HepG2 (cell line): Measurements from ENCODE around the gene HES1. TPM values are rescaled to one million over a fixed set of nuclear protein-coding genes. Genes with fewer than 3 reads are reported as not detected.

Source experiments
- DMTF1 ChIP-seq: sonication (generic); formaldehyde crosslinking; IDR thresholded peaks from 2 replicates; pipeline ENCODE4 v1.4.0; 2020; ENCODE audit warnings: mild to moderate bottlenecking, missing genetic modification reagents
- FOXA3 ChIP-seq: IDR thresholded peaks from 2 replicates; pipeline ENCODE4 v1.6.1; 2016; ENCODE audit warnings: missing genetic modification reagents, missing compliant biosample characterization
- HNF4A ChIP-seq: sonication (generic); formaldehyde crosslinking; IDR thresholded peaks from 2 replicates; pipeline ENCODE4 v1.4.0; 2020; ENCODE audit warnings: missing genetic modification reagents
- RBFOX2 ChIP-seq: fragments of 200-400 bp; formaldehyde crosslinking; IDR thresholded peaks from 2 replicates; pipeline ENCODE4 v1.6.1; 2017; ENCODE audit warnings: low read depth, mild to moderate bottlenecking, low read length
- RNF2 ChIP-seq: fragments of 450-650 bp; conservative IDR thresholded peaks from 2 replicates; pipeline ENCODE4 v1.6.1; 2016; ENCODE audit warnings: low read depth
- ZNF619 ChIP-seq: sonication (generic); formaldehyde crosslinking; IDR thresholded peaks from 2 replicates; pipeline ENCODE4 v1.4.0; 2020; ENCODE audit warnings: mild to moderate bottlenecking, missing genetic modification reagents
- ZNF746 ChIP-seq: sonication (generic); formaldehyde crosslinking; IDR thresholded peaks from 2 replicates; pipeline ENCODE4 v1.8.0; 2022; ENCODE audit warnings: mild to moderate bottlenecking, missing genetic modification reagents
- ZXDC ChIP-seq: sonication (generic); formaldehyde crosslinking; IDR thresholded peaks from 2 replicates; pipeline ENCODE4 v1.5.0; 2020; ENCODE audit warnings: mild to moderate bottlenecking, missing genetic modification reagents
- polyA plus RNA-seq, 8 experiments: library from polyadenylated mRNA; depleted of rRNA in 3 of 8; stranded (reverse) in 7 of 8; unstranded in 1 of 8; fragments of >200 nt; fragmentation: Illumina TruSeq in 4 of 8; extraction: Trizol in 4 of 8; gene quantifications; 2 replicates each; pipeline versions ENCODE4 v1.2.1 to v1.2.3, GENCODE V29; 2011 to 2016; ENCODE audit warnings: low read depth in 4 of 8, missing spikeins in 1 of 8, mixed read lengths in 1 of 8; ENCODE audit not compliant: insufficient read depth in 1 of 8
- total RNA-seq, 5 experiments: library from RNA; depleted of rRNA; stranded (reverse); fragments of >200 nt; fragmentation: Illumina TruSeq; extraction: Trizol; gene quantifications; 2 replicates each; pipeline ENCODE4 v1.2.3, GENCODE V29; 2016; ENCODE audit warnings: low read depth in 1 of 5
- TF ChIP-seq, protein P1 (sequence below): sonication (generic); formaldehyde crosslinking; IDR thresholded peaks from 2 replicates; pipeline ENCODE4 v1.4.0; 2020; ENCODE audit warnings: missing genetic modification reagents
- TF ChIP-seq, protein P2 (sequence below): sonication (generic); formaldehyde crosslinking; IDR thresholded peaks from 2 replicates; pipeline ENCODE4 v1.4.0; 2020; ENCODE audit warnings: missing genetic modification reagents

Gene HES1
- total and polyA plus RNA-seq, 2 of the 13 experiments (the other 11 are each of a cell fraction or from before 2014, with no cell fraction given) = 15.4 to 19.8 TPM

DNA sequence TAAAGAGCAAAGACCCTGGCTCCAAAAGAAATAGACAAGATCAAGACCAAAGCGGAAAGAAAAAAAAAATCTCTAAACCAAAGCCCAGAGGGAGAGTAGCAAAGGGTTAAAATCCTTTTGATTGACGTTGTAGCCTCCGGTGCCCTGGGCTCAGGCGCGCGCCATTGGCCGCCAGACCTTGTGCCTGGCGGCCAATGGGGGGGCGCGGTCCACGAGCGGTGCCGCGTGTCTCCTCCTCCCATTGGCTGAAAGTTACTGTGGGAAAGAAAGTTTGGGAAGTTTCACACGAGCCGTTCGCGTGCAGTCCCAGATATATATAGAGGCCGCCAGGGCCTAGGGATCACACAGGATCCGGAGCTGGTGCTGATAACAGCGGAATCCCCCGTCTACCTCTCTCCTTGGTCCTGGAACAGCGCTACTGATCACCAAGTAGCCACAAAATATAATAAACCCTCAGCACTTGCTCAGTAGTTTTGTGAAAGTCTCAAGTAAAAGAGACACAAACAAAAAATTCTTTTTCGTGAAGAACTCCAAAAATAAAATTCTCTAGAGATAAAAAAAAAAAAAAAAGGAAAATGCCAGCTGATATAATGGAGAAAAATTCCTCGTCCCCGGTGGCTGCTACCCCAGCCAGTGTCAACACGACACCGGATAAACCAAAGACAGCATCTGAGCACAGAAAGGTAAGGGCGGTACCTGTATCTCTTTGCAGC lies at the start of gene HES1 (continued):
- TF ChIP-seq DMTF1 (CRISPR knock-in tag) (no peak), FOXA3 (CRISPR knock-in tag) (peak; percentile 51; the same call in 1 of the 2 replicates), HNF4A (CRISPR knock-in tag) (peak; percentile 13; the same call in 1 of the 2 replicates), ZNF746 (peak; percentile 78), ZXDC (no peak), RBFOX2 (peak; percentile 73; the same call in 1 of the 2 replicates), ZNF619 (no peak), RNF2 (0 out of 2 replicates have a peak, but pooled peaks have one; percentile 52)
- TF ChIP-seq, protein P1, sequence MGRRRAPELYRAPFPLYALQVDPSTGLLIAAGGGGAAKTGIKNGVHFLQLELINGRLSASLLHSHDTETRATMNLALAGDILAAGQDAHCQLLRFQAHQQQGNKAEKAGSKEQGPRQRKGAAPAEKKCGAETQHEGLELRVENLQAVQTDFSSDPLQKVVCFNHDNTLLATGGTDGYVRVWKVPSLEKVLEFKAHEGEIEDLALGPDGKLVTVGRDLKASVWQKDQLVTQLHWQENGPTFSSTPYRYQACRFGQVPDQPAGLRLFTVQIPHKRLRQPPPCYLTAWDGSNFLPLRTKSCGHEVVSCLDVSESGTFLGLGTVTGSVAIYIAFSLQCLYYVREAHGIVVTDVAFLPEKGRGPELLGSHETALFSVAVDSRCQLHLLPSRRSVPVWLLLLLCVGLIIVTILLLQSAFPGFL (CRISPR knock-in tag) = no peak
- TF ChIP-seq, protein P2, sequence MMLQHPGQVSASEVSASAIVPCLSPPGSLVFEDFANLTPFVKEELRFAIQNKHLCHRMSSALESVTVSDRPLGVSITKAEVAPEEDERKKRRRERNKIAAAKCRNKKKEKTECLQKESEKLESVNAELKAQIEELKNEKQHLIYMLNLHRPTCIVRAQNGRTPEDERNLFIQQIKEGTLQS (CRISPR knock-in tag) = no peak
- TF ChIP-seq, all 625 proteins: peak for 266
